Fibroblast of lung (primary cell): Measurements from ENCODE around the gene SUFU. TPM values are rescaled to one million over a fixed set of nuclear protein-coding genes. Genes with fewer than 3 reads are reported as not detected.

Experiments used
- DNase-seq, 2 donors: peaks; one replicate each; pipeline versions ENCODE4 v3.0.0 to v3.0.0-alpha.2; 2010; ENCODE audit warnings: low read depth in 2 of 2
- H2AFZ ChIP-seq: 2 replicates; pipeline ENCODE4 v1.5.1; 2012; ENCODE audit warnings: low read length, control low read depth, inconsistent platforms
- H3K27ac ChIP-seq: 2 replicates; pipeline ENCODE4 v1.5.1; 2011; ENCODE audit warnings: low read length, control low read depth; ENCODE audit not compliant: insufficient read depth
- H3K27me3 ChIP-seq: 2 replicates; pipeline ENCODE4 v1.5.1; 2011; ENCODE audit warnings: mild to moderate bottlenecking, low read length; ENCODE audit not compliant: control insufficient read depth, insufficient read depth
- H3K36me3 ChIP-seq: 2 replicates; pipeline ENCODE4 v1.5.1; 2011; ENCODE audit warnings: low read length; ENCODE audit not compliant: control insufficient read depth, insufficient read depth
- H3K4me1 ChIP-seq: 2 replicates; pipeline ENCODE4 v1.5.1; 2011; ENCODE audit warnings: low read length; ENCODE audit not compliant: control insufficient read depth, insufficient read depth; ENCODE audit errors: extremely low read depth
- H3K4me2 ChIP-seq: 2 replicates; pipeline ENCODE4 v1.5.1; 2011; ENCODE audit warnings: low read length, control low read depth; ENCODE audit not compliant: insufficient read depth; ENCODE audit errors: extremely low read depth
- H3K4me3 ChIP-seq, 4 experiments: fragments of 200-600 bp in 1 of 4; sonication (generic) in 1 of 4; replicated peaks in 1 of 4; 2 replicates each; pipeline ENCODE4 v1.5.1; 2011 to 2016; ENCODE audit warnings: low read length in 4 of 4, low read depth in 3 of 4, mild to moderate bottlenecking in 3 of 4, control low read depth in 2 of 4, inconsistent platforms in 1 of 4, mixed read lengths in 1 of 4; ENCODE audit not compliant: insufficient read depth in 1 of 4; ENCODE audit errors: control extremely low read depth in 1 of 4
- H3K79me2 ChIP-seq: 2 replicates; pipeline ENCODE4 v1.5.1; 2012; ENCODE audit warnings: mild to moderate bottlenecking, low read length, inconsistent platforms; ENCODE audit not compliant: control insufficient read depth, insufficient read depth
- H3K9ac ChIP-seq: 2 replicates; pipeline ENCODE4 v1.5.1; 2011; ENCODE audit warnings: mild to moderate bottlenecking, low read length, control low read depth; ENCODE audit not compliant: insufficient read depth
- H3K9me3 ChIP-seq: 2 replicates; pipeline ENCODE4 v1.5.1; 2012; ENCODE audit warnings: low read depth, low read length; ENCODE audit not compliant: control insufficient read depth, insufficient read depth
- H4K20me1 ChIP-seq: 2 replicates; pipeline ENCODE4 v1.5.1; 2011; ENCODE audit warnings: low read length; ENCODE audit not compliant: control insufficient read depth, insufficient read depth; ENCODE audit errors: extremely low read depth
- EZH2 ChIP-seq: IDR thresholded peaks from 2 replicates; pipeline ENCODE4 v1.5.1; 2012; ENCODE audit warnings: low read length, control low read depth, mild to moderate bottlenecking; ENCODE audit errors: missing control alignments
- polyA plus RNA-seq, 2 donors: library from polyadenylated mRNA; depleted of rRNA in 1 of 2; stranded (reverse) in 1 of 2; unstranded in 1 of 2; fragments of >200 nt; gene quantifications; 2 replicates each; pipeline ENCODE4 v1.2.1, GENCODE V29; 2011 to 2012; ENCODE audit warnings: missing spikeins in 1 of 2
- total RNA-seq: library from RNA; depleted of rRNA; stranded (reverse); fragments of >200 nt; gene quantifications from 2 replicates; pipeline ENCODE4 v1.2.1, GENCODE V29; 2014
- TF ChIP-seq, protein P1 (sequence below), 2 donors: IDR thresholded peaks in 1 of 2; conservative IDR thresholded peaks in 1 of 2; 1 replicate in 1 of 2; 2 replicates in 1 of 2; pipeline ENCODE4 v1.5.1; 2011 to 2012; ENCODE audit warnings: low read length in 2 of 2, control low read depth in 1 of 2, inconsistent platforms in 1 of 2, low read depth in 1 of 2, mild to moderate bottlenecking in 1 of 2

Gene SUFU
- total and polyA plus RNA-seq, 2 donors (not counting 1 experiment from before 2014, with no cell fraction given) = 4.3 to 5.6 TPM

DNA sequence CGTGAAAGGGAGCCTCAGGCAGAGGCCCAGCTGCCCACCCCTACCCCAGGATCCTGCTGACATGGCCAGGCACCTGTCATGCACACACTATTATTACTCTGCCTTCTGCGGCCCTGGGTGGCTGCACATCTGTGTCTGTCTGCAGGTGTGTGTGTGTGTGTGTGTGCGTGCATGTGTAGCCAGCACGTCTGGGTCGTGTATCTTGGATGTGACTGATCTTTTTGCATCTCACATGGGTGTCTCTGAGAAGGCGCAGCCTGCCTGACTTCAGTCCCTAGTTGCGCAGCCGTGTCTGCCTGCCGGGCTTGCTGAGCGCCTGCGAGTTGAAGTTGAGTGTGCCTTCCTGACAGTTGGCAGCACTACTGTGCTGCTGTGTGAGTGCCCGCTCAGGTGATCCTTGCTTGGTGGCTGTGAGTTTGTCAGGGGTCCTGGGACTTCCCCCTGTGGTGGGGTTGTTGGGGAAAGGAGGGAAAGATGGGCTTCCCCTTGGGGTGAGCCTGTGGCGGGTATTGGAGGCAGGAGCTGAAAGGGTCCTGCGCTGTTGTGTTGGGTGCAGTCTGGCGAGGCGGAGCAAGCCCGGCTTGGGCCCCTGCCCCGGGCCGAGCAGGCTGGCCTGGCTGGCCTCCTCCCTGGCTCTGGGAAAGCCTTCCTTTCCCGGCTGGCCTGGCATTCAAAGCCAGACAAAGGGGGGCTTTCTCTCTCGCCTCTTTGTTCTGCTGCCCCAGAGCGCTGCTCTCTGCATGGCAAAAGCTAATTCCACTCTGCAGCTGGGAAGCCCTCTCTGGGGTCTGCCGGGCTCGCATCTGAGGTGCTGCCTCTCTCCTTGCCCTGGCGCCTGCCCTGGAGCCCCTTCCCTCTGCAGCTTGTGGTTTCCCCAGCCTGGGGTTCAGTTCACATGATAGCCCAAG, 145.4 kb downstream of the SUFU start:
- peaks cover 2% of the 10 kb centered on the region for H4K20me1 ChIP-seq

DNA sequence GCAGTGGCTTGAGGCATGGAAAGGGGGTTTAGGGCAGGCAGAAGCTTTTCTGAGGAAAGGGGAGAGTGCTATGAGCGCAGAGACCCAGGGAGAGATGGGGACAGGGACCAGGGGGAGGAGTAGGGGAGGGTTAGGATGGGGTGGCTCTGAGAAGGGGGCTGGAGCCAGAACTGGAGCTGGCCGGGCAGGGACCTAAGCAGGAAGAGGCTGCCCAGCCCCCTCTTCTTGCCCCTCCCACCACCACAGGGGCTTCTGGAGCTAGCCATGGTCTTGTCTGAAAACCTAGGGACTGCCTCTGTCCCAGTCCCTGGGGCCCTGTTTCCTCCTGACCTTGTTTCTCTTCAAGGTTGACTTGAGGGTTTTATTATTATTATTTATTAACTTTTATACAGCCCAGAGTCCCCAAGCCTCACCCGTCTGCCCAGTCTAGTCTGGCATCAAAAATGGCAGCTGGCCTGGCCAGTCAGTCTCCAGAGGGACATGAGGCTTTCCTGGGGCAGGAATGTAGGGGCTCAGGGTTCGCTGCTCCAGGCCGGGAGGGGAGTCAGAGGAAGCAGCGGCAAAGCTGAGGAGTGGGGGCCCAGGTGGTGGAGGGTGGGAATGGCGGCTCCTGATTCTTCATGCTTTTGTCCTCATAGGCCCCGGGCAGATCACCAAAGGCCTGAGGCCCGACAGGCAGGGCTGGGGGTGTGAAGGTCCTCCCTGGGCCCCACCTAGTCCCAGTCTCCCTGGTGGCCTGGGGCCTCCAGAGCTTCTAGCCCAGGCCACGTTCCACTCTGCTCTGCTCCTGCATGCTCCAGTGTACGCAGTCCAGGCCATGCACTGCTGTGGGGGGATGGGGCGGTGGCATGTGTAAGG, 146.3 kb downstream of the SUFU start:
- Histone ChIP-seq H2AFZ (no peak overlapping the region), H3K36me3 (peaks cover 19% of the 10 kb centered on the region), H3K4me2 (peak overlapping the region; percentile 100), H3K9me3 (no peaks in the 10 kb centered on the region), H3K79me2 (peaks cover 89% of the 10 kb centered on the region), H4K20me1 (peaks cover 2% of the 10 kb centered on the region), H3K4me3 (peak overlapping the region; percentile 39 to 98 (median 89)), H3K27ac (peak overlapping the region; percentile 7), H3K9ac (peak overlapping the region; percentile 45), H3K27me3 (no peaks in the 10 kb centered on the region), H3K4me1 (peaks cover 32% of the 10 kb centered on the region)
- TF ChIP-seq EZH2 = no peak
- TF ChIP-seq, protein P1, sequence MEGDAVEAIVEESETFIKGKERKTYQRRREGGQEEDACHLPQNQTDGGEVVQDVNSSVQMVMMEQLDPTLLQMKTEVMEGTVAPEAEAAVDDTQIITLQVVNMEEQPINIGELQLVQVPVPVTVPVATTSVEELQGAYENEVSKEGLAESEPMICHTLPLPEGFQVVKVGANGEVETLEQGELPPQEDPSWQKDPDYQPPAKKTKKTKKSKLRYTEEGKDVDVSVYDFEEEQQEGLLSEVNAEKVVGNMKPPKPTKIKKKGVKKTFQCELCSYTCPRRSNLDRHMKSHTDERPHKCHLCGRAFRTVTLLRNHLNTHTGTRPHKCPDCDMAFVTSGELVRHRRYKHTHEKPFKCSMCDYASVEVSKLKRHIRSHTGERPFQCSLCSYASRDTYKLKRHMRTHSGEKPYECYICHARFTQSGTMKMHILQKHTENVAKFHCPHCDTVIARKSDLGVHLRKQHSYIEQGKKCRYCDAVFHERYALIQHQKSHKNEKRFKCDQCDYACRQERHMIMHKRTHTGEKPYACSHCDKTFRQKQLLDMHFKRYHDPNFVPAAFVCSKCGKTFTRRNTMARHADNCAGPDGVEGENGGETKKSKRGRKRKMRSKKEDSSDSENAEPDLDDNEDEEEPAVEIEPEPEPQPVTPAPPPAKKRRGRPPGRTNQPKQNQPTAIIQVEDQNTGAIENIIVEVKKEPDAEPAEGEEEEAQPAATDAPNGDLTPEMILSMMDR (conservative IDR thresholded peaks at IDR 0.05 in 1 of 2, IDR thresholded peaks at IDR 0.05 in 1 of 2; ENCODE audit: low read depth in 1 of 2, low read length in 2 of 2) = no peak
- DNase-seq = no peak

More for the DNA sequence above, 145.4 kb downstream of the SUFU start:
- TF ChIP-seq, protein P1 (conservative IDR thresholded peaks at IDR 0.05 in 1 of 2, IDR thresholded peaks at IDR 0.05 in 1 of 2; ENCODE audit: low read depth in 1 of 2, low read length in 2 of 2) = no peak
- TF ChIP-seq EZH2 = no peak
- peaks cover 90% of the 10 kb centered on the region for H3K79me2 ChIP-seq
- H3K9ac ChIP-seq = peak overlapping the region; percentile 45
- peak overlapping the region; percentile 94 for H3K27ac ChIP-seq
- peak in 1 of 2 donors; percentile 46 for DNase-seq
- H3K9me3 ChIP-seq = no peaks in the 10 kb centered on the region
- peaks cover 14% of the 10 kb centered on the region for H3K36me3 ChIP-seq
- H2AFZ ChIP-seq = no peak overlapping the region
- H3K4me2 ChIP-seq = peak overlapping the region; percentile 100
- peak overlapping the region; percentile 39 to 98 (median 89) for H3K4me3 ChIP-seq
- H3K4me1 ChIP-seq = peaks cover 32% of the 10 kb centered on the region
- no peaks in the 10 kb centered on the region for H3K27me3 ChIP-seq
